ENCODE results near the gene TCAIM. TPM values are rescaled to one million over a fixed set of nuclear protein-coding genes. Genes with fewer than 3 reads are reported as not detected.

Gene TCAIM
- total RNA-seq, 1 donor from 2014 or later = 12.9 TPM

DNA sequence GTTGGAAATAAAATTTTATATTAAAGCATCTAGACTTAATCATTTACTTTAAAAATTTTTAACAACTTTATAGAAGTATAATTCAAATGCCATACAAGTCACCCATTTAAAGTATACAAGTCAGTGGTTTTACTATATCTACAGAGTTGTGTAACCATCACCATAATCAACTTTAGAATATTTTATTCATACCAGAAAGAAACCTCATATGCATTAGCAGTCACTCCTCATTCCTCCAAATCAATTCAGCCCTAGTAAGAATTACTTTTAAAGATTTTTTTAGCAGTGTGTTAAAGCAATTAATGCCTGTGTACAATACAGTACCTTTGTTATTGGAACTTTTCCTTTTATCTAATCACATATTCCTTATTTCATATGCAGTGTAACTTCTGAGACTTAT, 14.0 kb upstream of the TCAIM start:
- intact Hi-C loops (cut with micrococcal nuclease) = no loop called here
- Mint-ChIP-seq H3K4me1 (no peaks in the 10 kb centered on the region), H3K4me3 (no peak overlapping the region), H3K27me3 (peaks cover 6% of the 10 kb centered on the region), H3K27ac (no peak overlapping the region), H3K9me3 (no peaks in the 10 kb centered on the region), H3K36me3 (ENCODE audit: low read depth) (no peaks in the 10 kb centered on the region)
- no peak for ATAC-seq (ENCODE audit: low read depth)
- ChIA-PET CTCF (interaction anchor here (1.1 to 1.6 kb wide), 2 partner anchors 350 to 589 kb away, joined by 3 to 9 read pairs; no protein-coding TSS in a partner anchor), POLR2A (interaction anchor here (0.6 to 1.4 kb wide), 2 partner anchors 13 to 187 kb away, joined by 5 to 7 read pairs; partner anchors contain the start of gene TCAIM)
- TF ChIP-seq, protein P1, sequence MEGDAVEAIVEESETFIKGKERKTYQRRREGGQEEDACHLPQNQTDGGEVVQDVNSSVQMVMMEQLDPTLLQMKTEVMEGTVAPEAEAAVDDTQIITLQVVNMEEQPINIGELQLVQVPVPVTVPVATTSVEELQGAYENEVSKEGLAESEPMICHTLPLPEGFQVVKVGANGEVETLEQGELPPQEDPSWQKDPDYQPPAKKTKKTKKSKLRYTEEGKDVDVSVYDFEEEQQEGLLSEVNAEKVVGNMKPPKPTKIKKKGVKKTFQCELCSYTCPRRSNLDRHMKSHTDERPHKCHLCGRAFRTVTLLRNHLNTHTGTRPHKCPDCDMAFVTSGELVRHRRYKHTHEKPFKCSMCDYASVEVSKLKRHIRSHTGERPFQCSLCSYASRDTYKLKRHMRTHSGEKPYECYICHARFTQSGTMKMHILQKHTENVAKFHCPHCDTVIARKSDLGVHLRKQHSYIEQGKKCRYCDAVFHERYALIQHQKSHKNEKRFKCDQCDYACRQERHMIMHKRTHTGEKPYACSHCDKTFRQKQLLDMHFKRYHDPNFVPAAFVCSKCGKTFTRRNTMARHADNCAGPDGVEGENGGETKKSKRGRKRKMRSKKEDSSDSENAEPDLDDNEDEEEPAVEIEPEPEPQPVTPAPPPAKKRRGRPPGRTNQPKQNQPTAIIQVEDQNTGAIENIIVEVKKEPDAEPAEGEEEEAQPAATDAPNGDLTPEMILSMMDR (IDR thresholded peaks at IDR 0.05) = no peak
- no peak for DNase-seq

- CTCF ChIA-PET = no interaction called here
These were observed 12.5 kb upstream of the TCAIM start for GRCh38 chr3:44326019-44326418.

DNA sequence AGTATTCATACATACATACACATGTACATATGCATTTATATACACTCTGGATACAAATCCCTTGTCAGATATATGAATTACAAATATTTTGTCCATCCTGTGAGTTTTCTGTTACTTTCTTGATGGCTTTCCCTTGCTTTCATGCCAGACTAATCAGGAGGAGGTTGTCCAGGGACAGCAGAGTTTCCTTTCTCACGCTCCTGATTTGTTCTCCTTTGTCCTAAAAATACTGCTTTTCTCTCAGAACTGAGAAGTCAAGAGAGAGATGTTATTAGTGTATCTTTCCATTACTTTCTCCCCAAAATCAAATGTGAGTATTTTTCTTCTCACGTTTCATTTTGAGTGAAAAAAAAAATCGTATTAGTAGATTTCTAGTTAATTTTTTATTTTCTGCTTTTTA, 12.1 kb upstream of the TCAIM start:
- Mint-ChIP-seq H3K4me3 (no peak overlapping the region), H3K27ac (no peak overlapping the region), H3K36me3 (ENCODE audit: low read depth) (no peaks in the 10 kb centered on the region), H3K27me3 (peaks cover 6% of the 10 kb centered on the region), H3K4me1 (no peaks in the 10 kb centered on the region), H3K9me3 (no peaks in the 10 kb centered on the region)
- POLR2A ChIA-PET = no interaction called here
- CTCF ChIA-PET = no interaction called here
- no peak for DNase-seq
- TF ChIP-seq, protein P1 (IDR thresholded peaks at IDR 0.05) = no peak
- intact Hi-C loops (cut with micrococcal nuclease) = no loop called here
- no peak for ATAC-seq (ENCODE audit: low read depth)

More at GRCh38 chr3:44326019-44326418, 12.5 kb upstream of the TCAIM start:
- no peaks in the 10 kb centered on the region for H3K36me3 Mint-ChIP-seq (ENCODE audit: low read depth)
- intact Hi-C loops (cut with micrococcal nuclease) = no loop called here
- DNase-seq (no peak), ATAC-seq (ENCODE audit: low read depth) (no peak)
- no peak overlapping the region for H3K4me3 Mint-ChIP-seq
- H3K27ac Mint-ChIP-seq = no peak overlapping the region
- TF ChIP-seq, protein P1 (IDR thresholded peaks at IDR 0.05) = no peak
- H3K27me3 Mint-ChIP-seq = peaks cover 6% of the 10 kb centered on the region
- H3K4me1 Mint-ChIP-seq = no peaks in the 10 kb centered on the region
- POLR2A ChIA-PET = no interaction called here
- no peaks in the 10 kb centered on the region for H3K9me3 Mint-ChIP-seq

- no peak overlapping the region for H3K27ac Mint-ChIP-seq
- H3K36me3 Mint-ChIP-seq (ENCODE audit: low read depth) = no peaks in the 10 kb centered on the region
- intact Hi-C loops (cut with micrococcal nuclease) = loop anchor here (10.0 kb wide), 1 partner anchor 1725 kb away; the partner anchor contains the start of gene NKTR
- ChIA-PET CTCF (no interaction called here), POLR2A (no interaction called here)
- no peak for ATAC-seq (ENCODE audit: low read depth)
- peaks cover 6% of the 10 kb centered on the region for H3K27me3 Mint-ChIP-seq
- TF ChIP-seq, protein P1 (IDR thresholded peaks at IDR 0.05) = no peak
- H3K9me3 Mint-ChIP-seq = no peaks in the 10 kb centered on the region
- DNase-seq = no peak
- H3K4me3 Mint-ChIP-seq = no peak overlapping the region
- H3K4me1 Mint-ChIP-seq = no peaks in the 10 kb centered on the region
These were observed 8.6 kb upstream of the TCAIM start for GRCh38 chr3:44329946-44330345.

GRCh38 chr3:44330444-44330843, 8.1 kb upstream of the TCAIM start:
- POLR2A ChIA-PET = no interaction called here
- Mint-ChIP-seq H3K4me1 (no peaks in the 10 kb centered on the region), H3K27ac (no peak overlapping the region), H3K9me3 (no peaks in the 10 kb centered on the region), H3K27me3 (peaks cover 6% of the 10 kb centered on the region), H3K36me3 (ENCODE audit: low read depth) (no peaks in the 10 kb centered on the region), H3K4me3 (no peak overlapping the region)
- ATAC-seq (ENCODE audit: low read depth) = no peak
- CTCF ChIA-PET = no interaction called here
- TF ChIP-seq, protein P1 (IDR thresholded peaks at IDR 0.05) = no peak
- DNase-seq = no peak
- intact Hi-C loops (cut with micrococcal nuclease) = loop anchor here (10.0 kb wide), 1 partner anchor 1726 kb away; the partner anchor contains the start of gene NKTR
